ENCODE measurements around the gene SHC2.

GRCh38 chr19:406971-407510, 53.8 kb downstream of the SHC2 start:
- TF ChIP-seq, protein P1, sequence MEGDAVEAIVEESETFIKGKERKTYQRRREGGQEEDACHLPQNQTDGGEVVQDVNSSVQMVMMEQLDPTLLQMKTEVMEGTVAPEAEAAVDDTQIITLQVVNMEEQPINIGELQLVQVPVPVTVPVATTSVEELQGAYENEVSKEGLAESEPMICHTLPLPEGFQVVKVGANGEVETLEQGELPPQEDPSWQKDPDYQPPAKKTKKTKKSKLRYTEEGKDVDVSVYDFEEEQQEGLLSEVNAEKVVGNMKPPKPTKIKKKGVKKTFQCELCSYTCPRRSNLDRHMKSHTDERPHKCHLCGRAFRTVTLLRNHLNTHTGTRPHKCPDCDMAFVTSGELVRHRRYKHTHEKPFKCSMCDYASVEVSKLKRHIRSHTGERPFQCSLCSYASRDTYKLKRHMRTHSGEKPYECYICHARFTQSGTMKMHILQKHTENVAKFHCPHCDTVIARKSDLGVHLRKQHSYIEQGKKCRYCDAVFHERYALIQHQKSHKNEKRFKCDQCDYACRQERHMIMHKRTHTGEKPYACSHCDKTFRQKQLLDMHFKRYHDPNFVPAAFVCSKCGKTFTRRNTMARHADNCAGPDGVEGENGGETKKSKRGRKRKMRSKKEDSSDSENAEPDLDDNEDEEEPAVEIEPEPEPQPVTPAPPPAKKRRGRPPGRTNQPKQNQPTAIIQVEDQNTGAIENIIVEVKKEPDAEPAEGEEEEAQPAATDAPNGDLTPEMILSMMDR (IDR thresholded peaks at IDR 0.05): no peak
- no peak for TF ChIP-seq EP300 (IDR thresholded peaks at IDR 0.05)
- no peak for TF ChIP-seq POLR2A (IDR thresholded peaks at IDR 0.05)
